Kidney epithelial cell (primary cell): ENCODE data around the gene KRTAP5-7. TPM values are rescaled to one million over a fixed set of nuclear protein-coding genes. Genes with fewer than 3 reads are reported as not detected.

Experiments used
- DNase-seq: peaks from one replicate; pipeline ENCODE4 v3.0.0-alpha.2; 2010; ENCODE audit warnings: low read depth
- H3K27me3 ChIP-seq: 2 replicates; pipeline ENCODE4 v1.6.0; 2011; ENCODE audit warnings: low read length; ENCODE audit not compliant: control insufficient read depth, insufficient read depth
- H3K36me3 ChIP-seq: 2 replicates; pipeline ENCODE4 v1.5.1; 2011; ENCODE audit warnings: low read length; ENCODE audit not compliant: control insufficient read depth, insufficient read depth
- H3K4me3 ChIP-seq: 2 replicates; pipeline ENCODE4 v1.5.1; 2011; ENCODE audit warnings: low read depth, mild to moderate bottlenecking, control low read depth, low read length
- total RNA-seq: library from RNA; depleted of rRNA; stranded (reverse); fragments of >200 nt; gene quantifications from 2 replicates; pipeline ENCODE4 v1.2.3, GENCODE V29; 2015
- TF ChIP-seq, protein P1 (sequence below): IDR thresholded peaks from 2 replicates; pipeline ENCODE4 v1.5.1; 2011; ENCODE audit warnings: mild to moderate bottlenecking, moderate library complexity, low read length, control low read depth, inconsistent platforms; ENCODE audit not compliant: insufficient read depth, poor library complexity, severe bottlenecking

The KRTAP5-7 gene
- total RNA-seq, 1 donor from 2014 or later, result not detected

DNA sequence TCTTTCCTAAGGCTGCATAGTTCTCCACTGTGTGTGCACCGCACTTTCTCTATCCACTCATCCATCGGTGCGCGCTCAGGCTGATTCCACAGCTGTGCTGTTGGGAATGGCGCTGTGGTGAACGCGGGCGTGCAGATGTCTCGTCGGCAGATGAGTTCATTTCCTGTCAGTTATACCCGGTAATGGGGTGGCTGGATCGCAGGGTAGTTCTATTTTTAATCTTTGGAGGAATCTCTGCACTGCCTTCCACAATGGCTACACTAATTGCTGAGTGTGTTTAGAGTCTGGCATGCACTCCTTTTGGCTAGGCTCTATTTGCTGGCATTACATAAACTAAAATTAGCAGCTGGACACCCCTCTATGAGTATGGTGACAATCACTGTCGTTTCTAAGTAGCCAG lies 27.9 kb upstream of the KRTAP5-7 start:
- Histone ChIP-seq H3K4me3 (no peak overlapping the region), H3K36me3 (peaks cover 3% of the 10 kb centered on the region), H3K27me3 (no peaks in the 10 kb centered on the region)
- TF ChIP-seq, protein P1, sequence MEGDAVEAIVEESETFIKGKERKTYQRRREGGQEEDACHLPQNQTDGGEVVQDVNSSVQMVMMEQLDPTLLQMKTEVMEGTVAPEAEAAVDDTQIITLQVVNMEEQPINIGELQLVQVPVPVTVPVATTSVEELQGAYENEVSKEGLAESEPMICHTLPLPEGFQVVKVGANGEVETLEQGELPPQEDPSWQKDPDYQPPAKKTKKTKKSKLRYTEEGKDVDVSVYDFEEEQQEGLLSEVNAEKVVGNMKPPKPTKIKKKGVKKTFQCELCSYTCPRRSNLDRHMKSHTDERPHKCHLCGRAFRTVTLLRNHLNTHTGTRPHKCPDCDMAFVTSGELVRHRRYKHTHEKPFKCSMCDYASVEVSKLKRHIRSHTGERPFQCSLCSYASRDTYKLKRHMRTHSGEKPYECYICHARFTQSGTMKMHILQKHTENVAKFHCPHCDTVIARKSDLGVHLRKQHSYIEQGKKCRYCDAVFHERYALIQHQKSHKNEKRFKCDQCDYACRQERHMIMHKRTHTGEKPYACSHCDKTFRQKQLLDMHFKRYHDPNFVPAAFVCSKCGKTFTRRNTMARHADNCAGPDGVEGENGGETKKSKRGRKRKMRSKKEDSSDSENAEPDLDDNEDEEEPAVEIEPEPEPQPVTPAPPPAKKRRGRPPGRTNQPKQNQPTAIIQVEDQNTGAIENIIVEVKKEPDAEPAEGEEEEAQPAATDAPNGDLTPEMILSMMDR, result no peak
- DNase-seq, result no peak

DNA sequence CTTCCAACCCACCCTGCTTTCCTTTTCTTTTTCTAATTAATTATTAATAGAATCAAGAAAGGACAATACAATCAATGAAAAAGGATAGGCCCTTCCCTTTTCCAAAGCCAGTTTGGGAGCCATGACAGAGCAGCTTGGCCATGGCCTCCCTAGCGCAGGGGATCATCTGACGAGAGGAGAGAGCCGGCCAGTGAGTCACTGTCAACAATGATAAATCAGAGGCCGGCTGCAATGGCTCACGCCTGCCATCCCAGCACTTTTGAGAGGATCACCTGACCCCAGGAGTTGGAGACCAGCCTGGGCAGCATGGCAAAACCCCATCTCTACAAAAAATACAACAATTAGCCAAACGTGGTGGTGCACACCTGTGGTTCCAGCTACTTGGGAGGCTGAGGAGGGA lies 27.5 kb upstream of the KRTAP5-7 start:
- TF ChIP-seq, protein P1, result no peak
- peaks cover 3% of the 10 kb centered on the region for H3K36me3 ChIP-seq
- no peak overlapping the region for H3K4me3 ChIP-seq
- DNase-seq, result no peak
- H3K27me3 ChIP-seq, result no peaks in the 10 kb centered on the region

DNA sequence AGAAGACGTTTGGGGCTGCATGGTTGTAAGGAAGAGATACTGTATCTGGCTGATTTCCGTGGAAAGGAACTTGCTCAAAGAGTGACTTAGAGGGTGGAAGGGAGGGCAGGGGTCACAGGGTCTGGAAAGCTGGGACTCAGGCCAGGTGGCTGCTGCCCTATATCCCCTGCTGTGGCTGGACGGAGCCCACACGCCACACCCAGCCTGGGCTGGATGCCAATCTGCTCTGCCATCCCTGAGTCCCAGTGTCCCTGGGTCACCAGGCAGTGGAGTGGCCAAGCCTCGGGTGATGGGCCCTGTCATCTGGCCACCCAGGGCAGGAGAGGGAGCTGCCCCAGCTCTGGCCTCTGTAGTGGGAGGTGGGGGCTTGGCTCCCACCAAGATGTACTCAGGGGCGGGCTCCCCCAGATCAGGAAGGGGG lies 26.5 kb upstream of the KRTAP5-7 start:
- peaks cover 3% of the 10 kb centered on the region for H3K36me3 ChIP-seq
- DNase-seq, result no peak
- no peak overlapping the region for H3K4me3 ChIP-seq
- no peaks in the 10 kb centered on the region for H3K27me3 ChIP-seq
- TF ChIP-seq, protein P1, result no peak

DNA sequence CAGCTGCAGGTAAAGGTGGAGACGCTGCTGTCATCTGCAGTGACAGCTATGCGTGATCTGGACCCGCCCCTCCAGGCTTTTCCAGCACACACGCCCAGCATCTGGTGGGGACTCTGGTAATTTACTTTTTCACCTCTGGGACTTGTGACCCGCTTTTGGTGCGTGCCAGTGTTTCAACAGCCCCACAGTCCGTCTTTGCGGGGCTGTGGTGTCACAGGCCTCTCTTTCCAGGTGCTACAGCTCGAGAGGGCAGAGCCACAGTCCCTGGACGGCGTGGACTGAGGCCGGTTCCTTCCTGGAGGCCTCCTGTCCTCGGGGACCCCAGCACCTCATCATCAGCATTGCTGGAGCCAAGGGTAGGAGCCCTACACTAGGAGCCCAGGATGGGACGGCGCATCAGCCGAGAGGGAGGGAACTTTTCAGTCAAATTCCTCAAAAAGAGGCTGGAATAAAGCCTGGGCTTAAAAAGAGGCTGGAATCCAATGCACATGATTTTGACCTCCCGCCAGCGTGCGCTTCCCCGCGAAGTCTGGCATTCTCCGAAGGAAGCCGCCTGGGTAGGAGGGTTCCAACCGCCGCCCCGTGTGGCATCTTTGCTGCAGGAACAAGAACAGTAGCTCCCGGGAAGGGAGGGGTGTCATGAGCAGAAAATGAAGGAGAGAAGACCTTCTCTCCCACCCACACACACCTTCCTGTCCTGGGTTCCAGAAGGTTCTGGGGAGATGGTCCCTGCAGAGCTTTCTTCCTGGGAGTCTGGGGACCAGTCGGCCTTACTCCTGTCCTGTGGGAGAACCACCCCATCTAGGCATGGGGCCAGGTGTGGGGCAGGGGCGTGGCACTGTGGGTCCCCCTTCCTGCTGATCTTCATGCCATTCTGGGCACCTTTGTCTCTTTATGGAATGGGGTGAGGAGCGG lies 25.7 kb upstream of the KRTAP5-7 start:
- no peaks in the 10 kb centered on the region for H3K27me3 ChIP-seq
- H3K4me3 ChIP-seq, result no peak overlapping the region
- TF ChIP-seq, protein P1, result no peak
- no peak for DNase-seq
- H3K36me3 ChIP-seq, result peaks cover 3% of the 10 kb centered on the region

DNA sequence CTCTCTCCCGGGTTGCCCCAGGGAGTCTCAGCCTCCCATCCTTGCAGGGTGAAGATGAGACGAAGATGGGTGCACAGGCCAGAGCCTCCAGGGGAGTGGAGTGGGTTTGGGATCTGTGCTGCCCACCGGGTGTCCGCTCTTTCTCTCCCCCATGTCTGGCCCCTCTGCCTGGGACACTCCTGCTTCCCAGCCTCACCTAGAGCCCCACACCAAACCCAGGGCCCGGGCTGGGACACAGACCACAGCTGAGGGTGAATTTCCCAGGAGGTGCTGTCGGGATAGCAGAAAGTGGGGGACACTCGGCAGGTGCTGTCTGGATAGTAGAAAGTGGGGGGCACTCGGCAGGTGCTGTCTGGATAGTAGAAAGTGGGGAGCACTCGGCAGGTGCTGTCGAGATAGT lies 25.0 kb upstream of the KRTAP5-7 start:
- TF ChIP-seq, protein P1, result no peak
- no peak for DNase-seq
- H3K36me3 ChIP-seq, result peaks cover 3% of the 10 kb centered on the region
- no peaks in the 10 kb centered on the region for H3K27me3 ChIP-seq
- no peak overlapping the region for H3K4me3 ChIP-seq
